GM19467 (cell line): Measurements from ENCODE around the gene ARID4B.
"Not testable (repeated sequence)": the region's sequence is repeated elsewhere in the genome, so short reads cannot be mapped to it uniquely, and the experiment has no call there.

Experiments used
- ATAC-seq: cut with Tn5 transposase; IDR thresholded peaks from one replicate; pipeline ENCODE4 v1.9.1; 2021; ENCODE audit warnings: mild to moderate bottlenecking, moderate library complexity; ENCODE audit not compliant: unreplicated experiment

Gene ARID4B

GRCh38 chr1:235275836-235276235 lies 52.1 kb downstream of the ARID4B start:
- ATAC-seq, result no peak

GRCh38 chr1:235275223-235275622 lies 52.8 kb downstream of the ARID4B start:
- ATAC-seq, result peak; percentile 70

GRCh38 chr1:235272851-235273250 lies 55.1 kb downstream of the ARID4B start:
- ATAC-seq, result no peak

- no peak for ATAC-seq
These were observed 57.4 kb downstream of the ARID4B start for GRCh38 chr1:235270625-235271024.

GRCh38 chr1:235269990-235270389 lies 58.0 kb downstream of the ARID4B start:
- not testable (repeated sequence) for ATAC-seq

GRCh38 chr1:235268379-235269125 lies 59.4 kb downstream of the ARID4B start:
- no peak for ATAC-seq

GRCh38 chr1:235266967-235267366 lies 61.0 kb downstream of the ARID4B start:
- ATAC-seq, result no peak

- no peak for ATAC-seq
These were observed 61.7 kb downstream of the ARID4B start for GRCh38 chr1:235266325-235266724.

- ATAC-seq, result no peak
These were observed 62.1 kb downstream of the ARID4B start for GRCh38 chr1:235265900-235266299.

GRCh38 chr1:235264327-235264726 lies 63.7 kb downstream of the ARID4B start:
- ATAC-seq, result no peak

GRCh38 chr1:235262539-235262938 lies 65.4 kb downstream of the ARID4B start:
- no peak for ATAC-seq

GRCh38 chr1:235261243-235261642 lies 66.7 kb downstream of the ARID4B start:
- no peak for ATAC-seq

- ATAC-seq, result no peak
These were observed 68.7 kb downstream of the ARID4B start for GRCh38 chr1:235259133-235259778.

- ATAC-seq, result not testable (repeated sequence)
These were observed 69.9 kb downstream of the ARID4B start for GRCh38 chr1:235258068-235258467.

- ATAC-seq, result no peak
These were observed 73.3 kb downstream of the ARID4B start for GRCh38 chr1:235254721-235255120.

- peak; percentile 61 for ATAC-seq
These were observed 74.6 kb downstream of the ARID4B start for GRCh38 chr1:235253219-235253962.

GRCh38 chr1:235250430-235250829 lies 77.5 kb downstream of the ARID4B start:
- no peak for ATAC-seq

- ATAC-seq, result no peak
These were observed 81.7 kb downstream of the ARID4B start for GRCh38 chr1:235246022-235246948.

GRCh38 chr1:235244974-235245592 lies 82.9 kb downstream of the ARID4B start:
- ATAC-seq, result no peak

GRCh38 chr1:235240960-235241359 lies 87.0 kb downstream of the ARID4B start:
- no peak for ATAC-seq
